Measurements from ENCODE around the gene CRB2. TPM values are rescaled to one million over a fixed set of nuclear protein-coding genes. Genes with fewer than 3 reads are reported as not detected.

Gene CRB2
- total and polyA plus RNA-seq, 2 donors (not counting 1 experiment from before 2014, with no cell fraction given), result 1.4 to 2.4 TPM

- intact Hi-C loops (cut with micrococcal nuclease), result loop anchor here (10.0 kb wide), 1 partner anchor 1256 kb away; no protein-coding TSS in a partner anchor
- Histone ChIP-seq H4K20me1 (ENCODE audit: control insufficient read depth, insufficient read depth, low read length, poor library complexity, severe bottlenecking) (no peaks in the 10 kb centered on the region), H3K27me3 (replicated peaks in 1 of 4; ENCODE audit: control extremely low read depth in 1 of 4, control insufficient read depth in 3 of 4, insufficient read depth in 4 of 4, low read length in 3 of 4) (peaks cover 0 to 1% (median 0%) of the 10 kb centered on the region in 4 experiments), H3K9ac (ENCODE audit: low read length) (no peak overlapping the region), H3K36me3 (replicated peaks in 1 of 2; ENCODE audit: control extremely low read depth in 1 of 2, control insufficient read depth in 1 of 2, extremely low read depth in 1 of 2, insufficient read depth in 2 of 2, low read length in 1 of 2) (peaks cover 0 to 5% of the 10 kb centered on the region in 2 experiments), H3K4me2 (replicated peaks; ENCODE audit: low read depth, low read length, poor library complexity, severe bottlenecking) (no peak overlapping the region), H3K4me3 (ENCODE audit: control extremely low read depth in 1 of 5, extremely low read depth in 1 of 5, insufficient read depth in 1 of 5, low read depth in 2 of 5, low read length in 4 of 5) (no peak overlapping the region), H3K9me3 (ENCODE audit: control extremely low read depth in 1 of 3, control insufficient read depth in 2 of 3, insufficient read depth in 1 of 3, low read length in 2 of 3) (no peaks in the 10 kb centered on the region), H2AFZ (ENCODE audit: insufficient read depth, low read depth, low read length, poor library complexity, severe bottlenecking) (no peak overlapping the region), H3K27ac (ENCODE audit: low read length in 2 of 2) (no peak overlapping the region), H3K4me1 (ENCODE audit: control insufficient read depth in 2 of 2, insufficient read depth in 2 of 2, low read length in 2 of 2) (no peaks in the 10 kb centered on the region), H3K79me2 (ENCODE audit: control insufficient read depth, insufficient read depth, low read length) (no peaks in the 10 kb centered on the region)
- peaks cover 5% of the 10 kb centered on the region for H3K4me1 Mint-ChIP-seq
- ATAC-seq (ENCODE audit: low read depth) (no peak), DNase-seq (no peak)
- TF ChIP-seq EZH2 (IDR thresholded peaks at IDR 0.05; ENCODE audit: borderline replicate concordance, insufficient read depth, low read depth, low read length, poor library complexity, severe bottlenecking), result no peak
- no peak for TF ChIP-seq CTCF (IDR thresholded peaks at IDR 0.05)
- POLR2A ChIA-PET, result no interaction called here
- no peak overlapping the region for H3K27ac Mint-ChIP-seq
- CTCF ChIA-PET, result no interaction called here
- H3K9me3 Mint-ChIP-seq (ENCODE audit: insufficient read depth), result no peaks in the 10 kb centered on the region
- H3K4me3 Mint-ChIP-seq, result no peak overlapping the region
- WGBS (ENCODE audit: insufficient coverage), result 94% methylated on average over 28 of the region's 28 CpGs
- no peaks in the 10 kb centered on the region for H3K27me3 Mint-ChIP-seq
Measured at GRCh38 chr9:123380852-123381705, 25.1 kb downstream of the CRB2 start.
